Trophoblast cell (in vitro differentiated cells and primary cell): Measurements from ENCODE around the gene RAB11FIP3.

Experiments used
- DNase-seq, 2 donors: peaks; one replicate each; pipeline ENCODE4 v3.0.0-alpha.2; 2016
- H2AFZ ChIP-seq: 2 replicates; pipeline ENCODE4 v1.6.1; 2013; ENCODE audit warnings: low read length, moderate library complexity, mild to moderate bottlenecking; ENCODE audit not compliant: insufficient read depth, poor library complexity
- H2AK5ac ChIP-seq: 2 replicates; pipeline ENCODE4 v1.6.1; 2013; ENCODE audit warnings: mild to moderate bottlenecking, low read length
- H2BK120ac ChIP-seq: 2 replicates; pipeline ENCODE4 v1.6.1; 2013; ENCODE audit warnings: low read length, mild to moderate bottlenecking, moderate library complexity; ENCODE audit not compliant: insufficient read depth, poor library complexity
- H2BK12ac ChIP-seq: 2 replicates; pipeline ENCODE4 v1.6.1; 2013; ENCODE audit warnings: mild to moderate bottlenecking, low read length, moderate library complexity
- H2BK5ac ChIP-seq: 2 replicates; pipeline ENCODE4 v1.6.1; 2013; ENCODE audit warnings: low read length, low read depth, moderate library complexity, mild to moderate bottlenecking; ENCODE audit not compliant: poor library complexity
- H3K14ac ChIP-seq: 2 replicates; pipeline ENCODE4 v1.6.1; 2013; ENCODE audit warnings: mild to moderate bottlenecking, low read length
- H3K18ac ChIP-seq: 2 replicates; pipeline ENCODE4 v1.6.1; 2013; ENCODE audit warnings: mild to moderate bottlenecking, low read length
- H3K23ac ChIP-seq: 2 replicates; pipeline ENCODE4 v1.6.1; 2013; ENCODE audit warnings: low read length
- H3K27ac ChIP-seq: 2 replicates; pipeline ENCODE4 v1.5.1; 2013; ENCODE audit warnings: low read depth, mild to moderate bottlenecking, inconsistent platforms, low read length, moderate library complexity
- H3K27me3 ChIP-seq: 2 replicates; pipeline ENCODE4 v1.6.1; 2013; ENCODE audit warnings: inconsistent platforms, mild to moderate bottlenecking, low read length, moderate library complexity; ENCODE audit not compliant: insufficient read depth
- H3K36me3 ChIP-seq, 2 experiments: 1 replicate in 1 of 2; 2 replicates in 1 of 2; pipeline ENCODE4 v1.6.1; 2013; ENCODE audit warnings: low read length in 2 of 2, mild to moderate bottlenecking in 2 of 2, moderate library complexity in 1 of 2; ENCODE audit not compliant: insufficient read depth in 2 of 2, control insufficient read depth in 1 of 2
- H3K4ac ChIP-seq: 2 replicates; pipeline ENCODE4 v1.6.1; 2013; ENCODE audit warnings: low read depth, mild to moderate bottlenecking, low read length, moderate library complexity
- H3K4me1 ChIP-seq, 2 experiments: 1 replicate in 1 of 2; 2 replicates in 1 of 2; pipeline ENCODE4 v1.6.1; 2013; ENCODE audit warnings: low read length in 2 of 2, mild to moderate bottlenecking in 2 of 2, moderate library complexity in 1 of 2; ENCODE audit not compliant: insufficient read depth in 2 of 2, control insufficient read depth in 1 of 2
- H3K4me2 ChIP-seq: 2 replicates; pipeline ENCODE4 v1.6.1; 2013; ENCODE audit warnings: inconsistent platforms, mild to moderate bottlenecking, low read length, moderate library complexity
- H3K4me3 ChIP-seq: 2 replicates; pipeline ENCODE4 v1.5.1; 2013; ENCODE audit warnings: mild to moderate bottlenecking, low read depth, low read length, inconsistent platforms
- H3K79me1 ChIP-seq: one replicate; pipeline ENCODE4 v1.6.1; 2013; ENCODE audit warnings: low read length
- H3K79me2 ChIP-seq: 2 replicates; pipeline ENCODE4 v1.6.1; 2013; ENCODE audit warnings: low read length, mild to moderate bottlenecking; ENCODE audit not compliant: control insufficient read depth, insufficient read depth, poor library complexity
- H3K9ac ChIP-seq: 2 replicates; pipeline ENCODE4 v1.6.1; 2013; ENCODE audit warnings: mild to moderate bottlenecking, low read length
- H3K9me3 ChIP-seq: 2 replicates; pipeline ENCODE4 v1.6.1; 2013; ENCODE audit warnings: low read depth, mild to moderate bottlenecking, control low read depth, inconsistent platforms, low read length; ENCODE audit not compliant: insufficient read depth
- H4K12ac ChIP-seq: 2 replicates; pipeline ENCODE4 v1.6.1; 2013; ENCODE audit warnings: low read depth, mild to moderate bottlenecking, low read length, moderate library complexity
- H4K8ac ChIP-seq: 2 replicates; pipeline ENCODE4 v1.6.1; 2013; ENCODE audit warnings: low read depth, mild to moderate bottlenecking, low read length, moderate library complexity
- H4K91ac ChIP-seq: one replicate; pipeline ENCODE4 v1.6.1; 2013; ENCODE audit warnings: low read depth, mild to moderate bottlenecking, low read length, moderate library complexity
- WGBS: extraction: QIAGEN DNeasy Blood & Tissue Kit; methylation state at CpG from one replicate; pipeline ENCODE4 v1.1.7; 2013; ENCODE audit warnings: missing lambda C conversion rate; ENCODE audit not compliant: insufficient read length, insufficient coverage; ENCODE audit errors: extremely low coverage; 5-methylcytosine and 5-hydroxymethylcytosine counted together

Gene RAB11FIP3

GRCh38 chr16:563072-563644 lies 137.7 kb downstream of the RAB11FIP3 start:
- H2AFZ ChIP-seq, result no peak overlapping the region
- no peak overlapping the region for H2BK120ac ChIP-seq
- no CpG with 5 or more reads among the region's 30 CpGs for WGBS
- no peak overlapping the region for H2AK5ac ChIP-seq
- no peak overlapping the region for H3K23ac ChIP-seq
- no peak overlapping the region for H3K18ac ChIP-seq
- no peak overlapping the region for H3K4me3 ChIP-seq
- H3K27ac ChIP-seq, result no peak overlapping the region
- no peak overlapping the region for H3K4me2 ChIP-seq
- no peak overlapping the region for H4K8ac ChIP-seq
- peaks cover 34% of the 10 kb centered on the region for H3K27me3 ChIP-seq
- peaks cover 4% of the 10 kb centered on the region for H3K79me1 ChIP-seq
- no peak overlapping the region for H4K91ac ChIP-seq
- H2BK5ac ChIP-seq, result no peak overlapping the region
- H3K4me1 ChIP-seq, result peaks cover 23 to 24% of the 10 kb centered on the region in 2 experiments
- H3K4ac ChIP-seq, result no peak overlapping the region
- no peaks in the 10 kb centered on the region for H3K79me2 ChIP-seq
- no peak overlapping the region for H3K14ac ChIP-seq
- no peaks in the 10 kb centered on the region for H3K36me3 ChIP-seq
- H4K12ac ChIP-seq, result no peak overlapping the region
- H3K9ac ChIP-seq, result no peak overlapping the region
- no peak for DNase-seq
- peaks cover 6% of the 10 kb centered on the region for H3K9me3 ChIP-seq
- H2BK12ac ChIP-seq, result no peak overlapping the region

GRCh38 chr16:564690-565418 lies 139.4 kb downstream of the RAB11FIP3 start:
- no peak for DNase-seq
- Histone ChIP-seq H2AK5ac (peak overlapping the region; percentile 26), H3K23ac (no peak overlapping the region), H2BK120ac (no peak overlapping the region), H3K4me3 (no peak overlapping the region), H3K4me2 (no peak overlapping the region), H4K8ac (no peak overlapping the region), H3K27ac (no peak overlapping the region), H3K4me1 (peaks cover 28 to 30% of the 10 kb centered on the region in 2 experiments), H3K79me1 (peaks cover 9% of the 10 kb centered on the region), H3K36me3 (no peaks in the 10 kb centered on the region), H3K9me3 (peaks cover 6% of the 10 kb centered on the region), H3K9ac (no peak overlapping the region), H2BK12ac (no peak overlapping the region), H3K14ac (no peak overlapping the region), H3K27me3 (peaks cover 21% of the 10 kb centered on the region), H2AFZ (no peak overlapping the region), H3K4ac (no peak overlapping the region), H3K18ac (no peak overlapping the region), H3K79me2 (peaks cover 2% of the 10 kb centered on the region), H4K91ac (peak overlapping the region; percentile 21), H4K12ac (no peak overlapping the region), H2BK5ac (no peak overlapping the region)
- WGBS, result no CpG with 5 or more reads among the region's 42 CpGs

DNA sequence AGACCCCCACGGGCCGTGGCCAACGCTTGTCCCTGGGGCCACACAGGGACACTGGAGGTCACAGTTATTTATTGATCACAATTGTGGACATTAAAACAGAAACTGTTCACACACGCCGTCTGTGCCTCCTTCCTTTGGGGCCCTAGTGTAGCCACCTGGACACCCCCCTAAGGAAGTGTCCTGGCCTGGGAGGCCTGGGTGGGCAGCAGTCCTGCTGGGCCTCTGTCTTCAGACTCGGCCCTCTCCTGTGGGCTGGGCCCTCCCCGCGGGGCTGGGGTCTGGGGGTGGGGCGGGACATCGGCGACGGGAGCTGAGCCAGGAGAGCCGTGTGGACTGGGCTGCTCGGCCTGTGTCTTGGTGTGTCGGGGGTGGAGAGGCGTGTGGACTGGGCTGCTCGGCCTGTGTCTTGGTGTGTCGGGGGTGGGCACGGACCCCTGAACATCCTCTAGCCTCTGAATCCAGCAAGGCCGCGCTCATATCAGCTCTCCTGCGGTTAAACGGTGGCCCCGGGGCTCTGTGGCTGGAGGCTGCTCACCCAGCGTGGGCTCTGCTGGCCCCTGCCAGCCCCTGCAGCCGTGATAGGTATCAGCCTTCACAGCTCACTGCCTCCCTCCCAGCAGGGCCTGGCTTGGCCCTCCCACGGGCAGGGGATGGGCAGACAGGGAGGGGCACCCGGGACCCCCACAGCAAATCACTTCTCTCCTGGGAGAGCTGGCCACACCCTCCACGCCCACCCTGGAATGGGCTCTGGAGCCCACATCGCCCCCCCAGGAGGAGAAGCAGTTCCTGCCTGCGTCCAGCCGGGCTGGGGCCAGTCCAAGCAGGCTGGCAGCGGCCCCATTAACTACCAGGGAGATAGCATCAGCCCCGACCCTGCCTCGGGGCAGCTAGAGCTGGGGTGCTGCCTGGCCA lies 140.2 kb downstream of the RAB11FIP3 start:
- DNase-seq, result no peak
- Histone ChIP-seq H3K18ac (peak overlapping the region; percentile 20), H2BK12ac (peak overlapping the region; percentile 61), H3K79me1 (peaks cover 11% of the 10 kb centered on the region), H3K79me2 (peaks cover 3% of the 10 kb centered on the region), H3K4me2 (no peak overlapping the region), H2BK120ac (no peak overlapping the region), H3K9ac (no peak overlapping the region), H3K9me3 (peaks cover 6% of the 10 kb centered on the region), H2AK5ac (peak overlapping the region; percentile 39), H4K12ac (peak overlapping the region; percentile 22), H2AFZ (peak overlapping the region; percentile 54), H4K91ac (peak overlapping the region; percentile 74), H3K27ac (no peak overlapping the region), H3K4ac (no peak overlapping the region), H3K4me1 (peaks cover 28 to 32% of the 10 kb centered on the region in 2 experiments), H3K14ac (peak overlapping the region; percentile 28), H4K8ac (peak overlapping the region; percentile 74), H3K23ac (no peak overlapping the region), H3K4me3 (no peak overlapping the region), H3K27me3 (peaks cover 14% of the 10 kb centered on the region), H2BK5ac (no peak overlapping the region), H3K36me3 (no peaks in the 10 kb centered on the region)
- no CpG with 5 or more reads among the region's 35 CpGs for WGBS
